Kidney epithelial cell (primary cell): Measurements from ENCODE around the gene KIRREL3. TPM values are rescaled to one million over a fixed set of nuclear protein-coding genes. Genes with fewer than 3 reads are reported as not detected.

ENCODE experiments used
- DNase-seq: peaks from one replicate; pipeline ENCODE4 v3.0.0-alpha.2; 2010; ENCODE audit warnings: low read depth
- H3K27me3 ChIP-seq: 2 replicates; pipeline ENCODE4 v1.6.0; 2011; ENCODE audit warnings: low read length; ENCODE audit not compliant: control insufficient read depth, insufficient read depth
- H3K36me3 ChIP-seq: 2 replicates; pipeline ENCODE4 v1.5.1; 2011; ENCODE audit warnings: low read length; ENCODE audit not compliant: control insufficient read depth, insufficient read depth
- H3K4me3 ChIP-seq: 2 replicates; pipeline ENCODE4 v1.5.1; 2011; ENCODE audit warnings: low read depth, mild to moderate bottlenecking, control low read depth, low read length
- total RNA-seq: library from RNA; depleted of rRNA; stranded (reverse); fragments of >200 nt; gene quantifications from 2 replicates; pipeline ENCODE4 v1.2.3, GENCODE V29; 2015
- TF ChIP-seq, protein P1 (sequence below): IDR thresholded peaks from 2 replicates; pipeline ENCODE4 v1.5.1; 2011; ENCODE audit warnings: mild to moderate bottlenecking, moderate library complexity, low read length, control low read depth, inconsistent platforms; ENCODE audit not compliant: insufficient read depth, poor library complexity, severe bottlenecking

KIRREL3 gene
- total RNA-seq, 1 donor from 2014 or later = 1.3 TPM

DNA sequence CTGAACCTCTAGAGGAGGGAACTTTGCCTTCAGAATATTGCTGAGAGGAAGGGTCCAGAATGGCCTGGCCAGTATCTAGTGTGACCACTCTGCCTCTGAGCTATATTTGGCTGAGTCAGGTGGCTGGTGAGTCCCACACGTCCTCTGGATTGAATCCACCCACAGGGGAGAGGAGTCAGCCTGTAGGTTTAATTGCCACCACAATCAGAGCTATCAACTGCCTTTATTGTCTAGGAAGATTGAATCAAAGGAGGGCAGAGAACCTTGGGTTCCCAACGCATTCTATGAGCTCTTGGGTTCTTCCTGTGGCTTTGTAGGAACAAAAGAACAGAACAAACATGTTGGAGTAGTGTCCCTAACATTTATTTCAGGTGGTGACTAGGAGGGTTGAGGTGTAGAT lies 577.4 kb downstream of the KIRREL3 start:
- peaks cover 7% of the 10 kb centered on the region for H3K27me3 ChIP-seq
- H3K36me3 ChIP-seq = no peaks in the 10 kb centered on the region
- TF ChIP-seq, protein P1, sequence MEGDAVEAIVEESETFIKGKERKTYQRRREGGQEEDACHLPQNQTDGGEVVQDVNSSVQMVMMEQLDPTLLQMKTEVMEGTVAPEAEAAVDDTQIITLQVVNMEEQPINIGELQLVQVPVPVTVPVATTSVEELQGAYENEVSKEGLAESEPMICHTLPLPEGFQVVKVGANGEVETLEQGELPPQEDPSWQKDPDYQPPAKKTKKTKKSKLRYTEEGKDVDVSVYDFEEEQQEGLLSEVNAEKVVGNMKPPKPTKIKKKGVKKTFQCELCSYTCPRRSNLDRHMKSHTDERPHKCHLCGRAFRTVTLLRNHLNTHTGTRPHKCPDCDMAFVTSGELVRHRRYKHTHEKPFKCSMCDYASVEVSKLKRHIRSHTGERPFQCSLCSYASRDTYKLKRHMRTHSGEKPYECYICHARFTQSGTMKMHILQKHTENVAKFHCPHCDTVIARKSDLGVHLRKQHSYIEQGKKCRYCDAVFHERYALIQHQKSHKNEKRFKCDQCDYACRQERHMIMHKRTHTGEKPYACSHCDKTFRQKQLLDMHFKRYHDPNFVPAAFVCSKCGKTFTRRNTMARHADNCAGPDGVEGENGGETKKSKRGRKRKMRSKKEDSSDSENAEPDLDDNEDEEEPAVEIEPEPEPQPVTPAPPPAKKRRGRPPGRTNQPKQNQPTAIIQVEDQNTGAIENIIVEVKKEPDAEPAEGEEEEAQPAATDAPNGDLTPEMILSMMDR = no peak
- no peak for DNase-seq
- H3K4me3 ChIP-seq = no peak overlapping the region

DNA sequence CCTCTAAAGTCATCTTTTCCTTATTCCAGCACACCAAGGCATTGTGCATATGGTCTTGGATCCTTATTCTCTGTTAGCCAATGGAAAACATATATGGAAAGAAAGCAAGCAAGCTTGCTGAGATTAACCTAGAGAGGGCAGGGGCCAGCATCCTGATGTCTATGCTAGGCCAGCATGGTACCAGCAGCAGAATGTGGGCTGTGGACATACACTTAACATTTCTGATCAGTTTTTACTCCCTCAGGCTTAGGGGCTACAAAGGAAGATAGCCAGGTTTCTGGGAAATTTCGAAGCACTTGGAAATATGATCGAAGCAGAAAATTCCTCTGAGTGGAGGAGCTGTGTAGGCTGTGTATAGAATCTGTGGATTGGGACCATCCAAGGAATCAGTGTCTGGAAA lies 578.1 kb downstream of the KIRREL3 start:
- peaks cover 7% of the 10 kb centered on the region for H3K27me3 ChIP-seq
- no peak overlapping the region for H3K4me3 ChIP-seq
- TF ChIP-seq, protein P1 = no peak
- H3K36me3 ChIP-seq = no peaks in the 10 kb centered on the region
- no peak for DNase-seq

DNA sequence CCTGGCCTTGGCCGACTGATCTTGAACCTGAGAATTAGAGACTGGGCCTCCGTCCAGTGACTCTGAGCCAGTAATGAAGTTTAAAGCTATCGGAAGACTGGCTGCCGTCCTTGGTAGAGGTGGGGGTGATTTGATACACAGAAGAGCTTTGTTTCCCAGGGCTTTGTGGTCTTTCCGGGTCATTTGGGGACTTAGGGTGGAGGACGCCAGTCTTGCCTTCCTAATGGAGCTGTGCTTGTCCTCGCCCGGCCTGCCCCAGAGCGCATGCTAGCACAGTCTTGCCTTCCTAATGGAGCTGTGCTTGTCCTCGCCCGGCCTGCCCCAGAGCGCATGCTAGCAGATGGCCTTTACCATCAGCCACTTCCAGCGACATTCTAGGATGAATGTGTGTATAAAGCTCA lies 579.3 kb downstream of the KIRREL3 start:
- peaks cover 7% of the 10 kb centered on the region for H3K27me3 ChIP-seq
- DNase-seq = no peak
- TF ChIP-seq, protein P1 = no peak
- no peaks in the 10 kb centered on the region for H3K36me3 ChIP-seq
- H3K4me3 ChIP-seq = no peak overlapping the region

DNA sequence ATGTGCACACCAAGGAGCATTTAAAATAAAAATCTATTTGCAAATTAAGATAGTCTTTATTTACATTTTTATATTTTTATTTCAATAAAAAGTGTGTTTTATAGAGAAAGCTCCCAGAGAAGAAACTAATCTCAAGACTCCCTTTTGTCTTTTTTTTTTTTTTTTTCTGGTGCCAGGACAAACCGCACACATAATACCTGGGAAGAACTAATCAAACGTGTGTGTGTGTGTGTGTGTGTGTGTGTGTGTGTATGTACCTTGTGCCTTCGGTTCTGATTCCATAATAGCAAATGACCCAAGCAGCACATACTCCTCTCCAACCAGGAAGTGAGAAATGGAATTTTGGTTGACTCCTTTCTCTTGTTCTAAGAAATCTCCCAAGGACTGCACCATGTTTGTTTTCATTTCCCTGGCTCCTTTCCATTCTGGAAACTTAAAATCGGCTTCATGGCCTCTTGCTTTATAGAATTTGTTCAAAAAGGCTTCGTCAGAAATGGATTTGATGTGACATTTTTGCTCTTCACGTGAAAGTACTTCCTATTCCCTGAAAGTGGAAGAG lies 579.8 kb downstream of the KIRREL3 start:
- peaks cover 7% of the 10 kb centered on the region for H3K27me3 ChIP-seq
- no peak for DNase-seq
- H3K36me3 ChIP-seq = no peaks in the 10 kb centered on the region
- no peak overlapping the region for H3K4me3 ChIP-seq
- TF ChIP-seq, protein P1 = no peak

DNA sequence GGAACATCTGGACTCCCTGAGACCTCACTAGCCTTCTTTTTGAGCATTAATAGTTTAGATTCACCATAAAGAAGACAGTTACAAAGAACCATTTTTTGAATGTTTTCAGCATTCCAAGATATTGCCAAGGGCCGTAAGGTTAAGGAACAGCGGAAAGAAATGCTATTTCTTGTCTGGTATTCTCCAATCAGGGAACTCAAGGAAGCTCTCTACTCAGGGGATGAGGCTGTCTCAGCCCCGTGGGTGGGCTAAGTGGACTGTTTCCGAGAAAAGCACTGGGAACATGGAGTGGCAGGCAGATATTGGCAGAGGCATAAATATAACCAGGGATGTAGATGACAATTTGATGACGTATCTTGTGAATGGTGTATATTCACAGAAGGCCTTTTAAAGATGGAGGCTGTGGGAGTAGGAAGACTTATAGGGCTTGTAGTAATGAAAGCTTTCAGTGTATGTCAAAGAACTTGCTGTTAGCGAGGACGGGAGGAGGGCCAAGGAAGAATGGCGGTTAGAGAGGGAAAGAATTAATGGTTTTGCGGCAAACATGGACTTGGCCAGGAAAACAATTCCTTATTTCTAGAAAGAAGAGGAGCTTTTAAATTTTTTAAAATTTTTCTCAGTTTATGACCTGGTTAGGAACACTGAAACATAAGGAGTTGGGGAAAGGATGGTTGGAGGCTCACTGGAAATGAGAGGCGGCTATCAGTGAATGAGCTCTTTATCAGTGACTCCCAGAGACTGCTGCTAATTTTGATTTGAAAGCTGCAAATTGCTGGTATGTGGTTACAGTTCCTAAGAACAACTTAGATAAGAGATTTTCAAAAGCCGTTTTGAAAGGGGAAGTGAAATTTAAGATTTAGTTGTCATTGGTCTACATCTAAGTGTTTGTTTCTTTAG lies 580.5 kb downstream of the KIRREL3 start:
- Histone ChIP-seq H3K27me3 (peaks cover 7% of the 10 kb centered on the region), H3K36me3 (no peaks in the 10 kb centered on the region), H3K4me3 (no peak overlapping the region)
- TF ChIP-seq, protein P1 = no peak
- no peak for DNase-seq

DNA sequence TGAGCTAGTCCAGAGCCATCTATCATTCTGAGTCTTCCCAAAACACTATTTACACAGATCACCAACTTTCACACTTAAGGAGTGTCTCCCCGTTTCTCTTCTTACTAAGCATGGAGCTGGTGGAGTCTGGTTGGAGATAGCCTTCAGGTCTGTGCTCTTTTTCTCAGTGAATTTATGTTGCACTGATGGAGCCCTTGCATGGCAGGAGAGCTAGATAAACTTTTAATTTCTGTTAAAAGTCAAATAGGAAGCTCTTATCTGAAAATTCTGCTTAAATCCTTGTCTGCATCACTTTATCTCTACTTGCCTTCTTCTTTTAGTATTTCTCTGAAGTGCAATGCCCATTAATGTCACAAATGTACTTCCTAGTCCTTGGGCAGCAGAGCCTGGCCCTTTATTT lies 581.7 kb downstream of the KIRREL3 start:
- Histone ChIP-seq H3K27me3 (no peaks in the 10 kb centered on the region), H3K4me3 (no peak overlapping the region), H3K36me3 (no peaks in the 10 kb centered on the region)
- TF ChIP-seq, protein P1 = no peak
- DNase-seq = no peak
